Cardiac muscle cell (in vitro differentiated cells and primary cell): ENCODE data around the gene PRKCA. TPM values are rescaled to one million over a fixed set of nuclear protein-coding genes. Genes with fewer than 3 reads are reported as not detected.
A peak's percentile ranks its signal among the peaks of the same experiment; 100 is the strongest.

Source experiments
- DNase-seq, 2 donors: peaks; one replicate each; pipeline versions ENCODE4 v3.0.0 to v3.0.0-alpha.2; 2010 to 2017; ENCODE audit warnings: low read depth in 1 of 2, low spot score in 1 of 2
- H3K27ac ChIP-seq: fragments of 200-600 bp; sonication (generic); 2 replicates; pipeline ENCODE4 v1.5.1; 2016
- H3K27me3 ChIP-seq: fragments of 200-600 bp; sonication (generic); 2 replicates; pipeline ENCODE4 v1.6.0; 2016; ENCODE audit warnings: control low read depth
- H3K36me3 ChIP-seq: fragments of 200-600 bp; sonication (generic); 2 replicates; pipeline ENCODE4 v1.5.1; 2016; ENCODE audit warnings: control low read depth
- H3K4me1 ChIP-seq: fragments of 200-600 bp; sonication (generic); 2 replicates; pipeline ENCODE4 v1.8.1; 2017; ENCODE audit warnings: low read depth, mild to moderate bottlenecking, mixed run types
- H3K4me3 ChIP-seq: fragments of 200-600 bp; sonication (generic); 2 replicates; pipeline ENCODE4 v1.5.1; 2016; ENCODE audit warnings: mild to moderate bottlenecking
- H3K9me3 ChIP-seq: fragments of 200-600 bp; sonication (generic); 2 replicates; pipeline ENCODE4 v1.5.1; 2017; ENCODE audit warnings: low read depth, mild to moderate bottlenecking, control low read depth
- polyA plus RNA-seq: library from polyadenylated mRNA; unstranded; fragments of >200 nt; fragmentation: Nextera tagmentation; extraction: Ambion mirVana; gene quantifications from 2 replicates; pipeline ENCODE4 v1.2.1, GENCODE V29; 2016
- total RNA-seq: library from RNA; depleted of rRNA; stranded (reverse); fragments of >200 nt; gene quantifications from 2 replicates; pipeline ENCODE4 v1.2.3, GENCODE V29; 2016
- TF ChIP-seq, protein P1 (sequence below): IDR thresholded peaks from 2 replicates; pipeline ENCODE4 v1.5.1; 2012; ENCODE audit warnings: low read depth, mild to moderate bottlenecking, low read length

PRKCA gene
- total and polyA plus RNA-seq, 2 experiments from 2014 or later: 3.1 to 10.3 TPM

DNA sequence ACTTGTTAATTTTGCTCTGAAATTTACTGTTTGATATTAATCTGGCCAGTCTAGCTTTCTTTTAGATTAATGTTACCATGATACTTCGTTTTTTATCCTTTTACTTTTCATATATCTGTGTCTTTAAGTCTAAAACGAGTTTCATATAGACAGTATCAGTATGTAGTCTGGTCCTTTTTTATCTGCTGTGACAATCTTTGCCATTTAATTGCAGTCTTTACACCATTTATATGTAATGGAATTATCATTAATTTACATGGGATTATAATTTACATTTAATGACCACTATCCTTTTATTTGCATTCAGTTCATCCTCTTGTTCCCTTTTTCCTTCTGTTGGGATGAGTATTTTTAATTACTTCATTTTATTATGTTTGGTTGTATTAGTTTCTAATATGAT lies 243.5 kb downstream of the PRKCA start:
- TF ChIP-seq, protein P1, sequence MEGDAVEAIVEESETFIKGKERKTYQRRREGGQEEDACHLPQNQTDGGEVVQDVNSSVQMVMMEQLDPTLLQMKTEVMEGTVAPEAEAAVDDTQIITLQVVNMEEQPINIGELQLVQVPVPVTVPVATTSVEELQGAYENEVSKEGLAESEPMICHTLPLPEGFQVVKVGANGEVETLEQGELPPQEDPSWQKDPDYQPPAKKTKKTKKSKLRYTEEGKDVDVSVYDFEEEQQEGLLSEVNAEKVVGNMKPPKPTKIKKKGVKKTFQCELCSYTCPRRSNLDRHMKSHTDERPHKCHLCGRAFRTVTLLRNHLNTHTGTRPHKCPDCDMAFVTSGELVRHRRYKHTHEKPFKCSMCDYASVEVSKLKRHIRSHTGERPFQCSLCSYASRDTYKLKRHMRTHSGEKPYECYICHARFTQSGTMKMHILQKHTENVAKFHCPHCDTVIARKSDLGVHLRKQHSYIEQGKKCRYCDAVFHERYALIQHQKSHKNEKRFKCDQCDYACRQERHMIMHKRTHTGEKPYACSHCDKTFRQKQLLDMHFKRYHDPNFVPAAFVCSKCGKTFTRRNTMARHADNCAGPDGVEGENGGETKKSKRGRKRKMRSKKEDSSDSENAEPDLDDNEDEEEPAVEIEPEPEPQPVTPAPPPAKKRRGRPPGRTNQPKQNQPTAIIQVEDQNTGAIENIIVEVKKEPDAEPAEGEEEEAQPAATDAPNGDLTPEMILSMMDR: no peak
- H3K4me1 ChIP-seq: peaks cover 8% of the 10 kb centered on the region
- H3K27ac ChIP-seq: no peak overlapping the region

DNA sequence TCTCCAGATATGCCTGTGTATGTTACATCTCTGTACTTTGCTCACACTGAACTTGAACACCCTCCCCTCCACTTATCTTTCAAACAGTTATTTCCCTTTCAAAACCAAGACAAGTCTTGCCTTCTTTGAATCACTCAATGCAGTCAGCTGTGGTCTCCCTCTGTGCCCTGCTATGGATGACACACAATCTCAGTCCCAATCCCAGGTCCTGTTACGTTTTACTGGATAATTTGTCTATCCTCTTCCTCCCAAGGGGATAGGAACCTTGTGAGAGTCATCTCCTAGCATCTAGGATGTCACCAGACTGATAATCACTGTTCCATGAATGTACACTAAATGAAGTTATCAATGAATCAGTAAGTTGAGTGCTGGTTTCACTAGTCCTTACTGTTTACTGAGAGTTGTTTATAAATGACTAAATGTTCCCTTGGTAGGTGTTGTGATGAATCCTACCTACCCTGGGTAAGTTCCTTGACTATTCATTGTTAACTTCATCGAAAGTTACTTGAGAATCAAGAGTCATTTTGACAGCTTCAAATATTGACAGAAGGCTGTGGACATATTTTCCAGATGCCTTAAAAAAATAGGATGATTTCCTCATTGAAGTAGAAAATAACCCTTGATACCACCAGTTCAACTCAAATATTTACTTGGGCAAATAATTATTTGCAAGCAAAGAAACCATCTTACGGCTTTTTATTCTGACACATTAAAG lies 244.9 kb downstream of the PRKCA start:
- DNase-seq: no peak
- TF ChIP-seq, protein P1: no peak
- no peak overlapping the region for H3K27ac ChIP-seq
- no peaks in the 10 kb centered on the region for H3K9me3 ChIP-seq
- no peaks in the 10 kb centered on the region for H3K27me3 ChIP-seq
- H3K4me1 ChIP-seq: peaks cover 8% of the 10 kb centered on the region
- H3K4me3 ChIP-seq: no peak overlapping the region
- H3K36me3 ChIP-seq: no peaks in the 10 kb centered on the region

More for the DNA sequence above, 243.5 kb downstream of the PRKCA start:
- Histone ChIP-seq H3K4me3 (no peak overlapping the region), H3K27me3 (no peaks in the 10 kb centered on the region), H3K9me3 (no peaks in the 10 kb centered on the region), H3K36me3 (no peaks in the 10 kb centered on the region)
- DNase-seq: no peak

DNA sequence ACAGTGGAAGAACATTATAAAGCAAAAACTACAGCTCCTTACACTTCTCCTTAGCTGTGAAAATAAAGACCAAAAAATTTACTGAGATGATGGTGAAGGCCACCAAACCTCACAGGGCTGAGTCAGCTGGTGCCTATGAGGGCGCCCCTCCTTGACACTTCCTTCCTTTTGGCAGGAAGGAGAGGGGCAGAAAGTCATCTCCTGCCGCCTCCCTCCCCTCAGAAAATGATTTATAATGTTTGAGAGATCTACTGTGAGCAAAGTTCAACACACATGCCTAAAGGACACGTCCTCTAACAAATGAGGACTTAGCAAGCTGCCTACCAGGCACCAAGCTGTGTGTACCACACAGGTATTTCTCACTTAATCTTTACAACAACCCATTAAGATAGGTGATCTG lies 245.7 kb downstream of the PRKCA start:
- TF ChIP-seq, protein P1: no peak
- no peak overlapping the region for H3K27ac ChIP-seq
- H3K27me3 ChIP-seq: no peaks in the 10 kb centered on the region
- H3K4me1 ChIP-seq: peaks cover 8% of the 10 kb centered on the region
- DNase-seq: no peak
- H3K9me3 ChIP-seq: no peaks in the 10 kb centered on the region
- no peaks in the 10 kb centered on the region for H3K36me3 ChIP-seq
- H3K4me3 ChIP-seq: no peak overlapping the region

DNA sequence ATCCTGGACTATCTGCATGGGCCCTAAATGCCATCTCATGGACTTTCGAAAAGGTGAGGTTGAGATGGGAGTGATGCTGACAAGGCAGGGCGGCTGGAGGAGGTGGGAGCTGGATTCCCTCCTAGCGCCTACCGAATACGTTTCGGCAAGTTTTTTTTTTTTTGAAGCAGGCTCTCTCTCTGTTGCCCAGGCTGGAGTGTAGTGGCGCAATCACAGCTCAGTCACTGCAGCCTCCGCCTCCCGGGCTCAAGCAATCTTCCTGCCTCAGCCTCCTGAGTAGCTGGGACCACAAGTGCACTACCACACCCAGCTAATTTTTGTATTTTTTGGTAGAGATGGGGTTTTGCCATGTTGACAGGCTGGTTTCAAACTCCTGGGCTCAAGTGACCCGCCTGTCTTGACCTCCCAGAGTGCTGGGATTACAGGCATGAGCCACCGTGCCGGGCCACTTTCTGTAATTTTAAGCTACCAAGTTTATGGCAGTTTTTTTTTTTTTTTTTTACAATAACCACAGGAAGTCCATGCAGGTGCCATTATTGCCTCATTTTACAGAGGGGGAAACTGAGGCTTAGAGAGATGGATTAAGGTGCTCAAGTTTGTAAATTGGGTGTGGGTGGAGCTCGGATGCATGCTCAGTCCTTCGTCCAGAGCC lies 246.4 kb downstream of the PRKCA start:
- peak in 1 of 2 donors; percentile 50 for DNase-seq
- Histone ChIP-seq H3K4me1 (peaks cover 8% of the 10 kb centered on the region), H3K9me3 (no peaks in the 10 kb centered on the region), H3K27ac (no peak overlapping the region), H3K27me3 (no peaks in the 10 kb centered on the region), H3K36me3 (no peaks in the 10 kb centered on the region), H3K4me3 (no peak overlapping the region)
- TF ChIP-seq, protein P1: no peak

DNA sequence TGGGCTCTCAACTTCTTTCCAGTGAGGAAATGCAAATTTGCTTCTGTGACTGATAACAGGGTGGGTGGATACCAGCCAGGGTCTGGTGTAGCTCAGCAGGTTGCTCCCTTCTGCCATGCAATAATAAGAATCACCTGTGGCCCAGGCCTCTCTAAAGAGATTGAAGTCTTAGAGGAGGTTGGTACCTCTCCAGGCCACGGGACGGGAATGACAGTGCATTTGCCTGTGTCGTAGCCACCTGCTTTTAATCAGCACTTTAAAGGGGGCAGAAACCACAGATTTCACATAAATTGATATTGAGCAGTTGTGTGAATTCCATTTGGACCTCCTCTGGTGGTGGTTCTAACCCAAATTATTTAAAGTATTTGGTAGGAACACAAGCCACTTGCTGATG lies 246.9 kb downstream of the PRKCA start:
- TF ChIP-seq, protein P1: no peak
- Histone ChIP-seq H3K9me3 (no peaks in the 10 kb centered on the region), H3K27me3 (no peaks in the 10 kb centered on the region), H3K27ac (peak overlapping the region; percentile 30), H3K4me3 (no peak overlapping the region), H3K36me3 (no peaks in the 10 kb centered on the region), H3K4me1 (peaks cover 8% of the 10 kb centered on the region)
- peak in 1 of 2 donors; percentile 72 for DNase-seq
